SU-DHL-6 (cell line): ENCODE data around the gene TUBA4B.

ENCODE experiments used
- H2AFZ ChIP-seq: fragments of 200-600 bp; sonication (generic); 2 replicates; pipeline ENCODE4 v1.6.1; 2014; ENCODE audit warnings: low read depth, mild to moderate bottlenecking, moderate library complexity, mixed read lengths, antibody characterized with exemption, low read length; ENCODE audit not compliant: severe bottlenecking
- H3F3A ChIP-seq: fragments of 200-600 bp; shearing (Covaris generic); 2 replicates; pipeline ENCODE4 v1.6.0; 2016; ENCODE audit warnings: antibody characterized with exemption, mild to moderate bottlenecking; ENCODE audit not compliant: insufficient read depth
- H3K27ac ChIP-seq: fragments of 200-600 bp; sonication (generic); 2 replicates; pipeline ENCODE4 v1.5.1; 2016; ENCODE audit warnings: low read depth, mild to moderate bottlenecking, low read length, moderate library complexity, mixed read lengths
- H3K27me3 ChIP-seq: fragments of 200-600 bp; sonication (generic), shearing (Covaris generic); 2 replicates; pipeline ENCODE4 v1.6.0; 2014; ENCODE audit warnings: mild to moderate bottlenecking, low read length
- H3K36me3 ChIP-seq: fragments of 200-600 bp; sonication (generic); 2 replicates; pipeline ENCODE4 v1.6.1; 2014; ENCODE audit warnings: mild to moderate bottlenecking, low read length, mixed read lengths
- H3K4me2 ChIP-seq: fragments of 300-600, 200-600 bp; shearing (Covaris generic), sonication (generic); 2 replicates; pipeline ENCODE4 v1.6.0; 2014; ENCODE audit warnings: low read length, low read depth, mild to moderate bottlenecking; ENCODE audit not compliant: poor library complexity, severe bottlenecking
- H3K4me3 ChIP-seq: fragments of 200-600 bp; sonication (generic); 2 replicates; pipeline ENCODE4 v1.5.1; 2014; ENCODE audit warnings: antibody characterized with exemption, low read length, mild to moderate bottlenecking, mixed read lengths; ENCODE audit not compliant: insufficient read depth, poor library complexity, severe bottlenecking
- H3K79me2 ChIP-seq: fragments of 200-600 bp; sonication (generic); 2 replicates; pipeline ENCODE4 v1.6.1; 2014; ENCODE audit warnings: mild to moderate bottlenecking, low read length, moderate library complexity; ENCODE audit not compliant: insufficient read depth
- H3K9ac ChIP-seq: fragments of 200-600 bp; sonication (generic); 2 replicates; pipeline ENCODE4 v1.7.0; 2014; ENCODE audit warnings: mild to moderate bottlenecking, low read length
- H3K9me2 ChIP-seq: fragments of 200-600 bp; sonication (generic); replicated peaks from 2 replicates; pipeline ENCODE4 v1.6.1; 2014; ENCODE audit warnings: low read length; ENCODE audit not compliant: insufficient read depth
- H3K9me3 ChIP-seq: fragments of 200-600 bp; sonication (generic); 2 replicates; pipeline ENCODE4 v1.6.1; 2014; ENCODE audit warnings: low read length, mixed read lengths; ENCODE audit not compliant: insufficient read depth
- H4K20me1 ChIP-seq: fragments of 200-600 bp; sonication (generic); 2 replicates; pipeline ENCODE4 v1.6.1; 2014; ENCODE audit warnings: low read depth, mild to moderate bottlenecking, antibody characterized with exemption, low read length, moderate library complexity, mixed read lengths
- EZH2phosphoT487 ChIP-seq: fragments of 200-600 bp; sonication (generic), shearing (Covaris generic); conservative IDR thresholded peaks from 2 replicates; pipeline ENCODE4 v1.6.1; 2018; ENCODE audit warnings: mild to moderate bottlenecking, antibody characterized with exemption, low read length, moderate library complexity, mixed read lengths
- TF ChIP-seq, protein P1 (sequence below): fragments of 200-600 bp; sonication (generic); IDR thresholded peaks from one replicate; pipeline ENCODE4 v1.5.1; 2017; ENCODE audit warnings: antibody characterized with exemption, mild to moderate bottlenecking, low read length, moderate library complexity; ENCODE audit not compliant: insufficient read depth, poor library complexity, severe bottlenecking

TUBA4B gene

GRCh38 chr2:219243291-219243761 lies 9.7 kb upstream of the TUBA4B start:
- Histone ChIP-seq H2AFZ (no peak overlapping the region), H3K9me2 (no peaks in the 10 kb centered on the region)
- TF ChIP-seq, protein P1, sequence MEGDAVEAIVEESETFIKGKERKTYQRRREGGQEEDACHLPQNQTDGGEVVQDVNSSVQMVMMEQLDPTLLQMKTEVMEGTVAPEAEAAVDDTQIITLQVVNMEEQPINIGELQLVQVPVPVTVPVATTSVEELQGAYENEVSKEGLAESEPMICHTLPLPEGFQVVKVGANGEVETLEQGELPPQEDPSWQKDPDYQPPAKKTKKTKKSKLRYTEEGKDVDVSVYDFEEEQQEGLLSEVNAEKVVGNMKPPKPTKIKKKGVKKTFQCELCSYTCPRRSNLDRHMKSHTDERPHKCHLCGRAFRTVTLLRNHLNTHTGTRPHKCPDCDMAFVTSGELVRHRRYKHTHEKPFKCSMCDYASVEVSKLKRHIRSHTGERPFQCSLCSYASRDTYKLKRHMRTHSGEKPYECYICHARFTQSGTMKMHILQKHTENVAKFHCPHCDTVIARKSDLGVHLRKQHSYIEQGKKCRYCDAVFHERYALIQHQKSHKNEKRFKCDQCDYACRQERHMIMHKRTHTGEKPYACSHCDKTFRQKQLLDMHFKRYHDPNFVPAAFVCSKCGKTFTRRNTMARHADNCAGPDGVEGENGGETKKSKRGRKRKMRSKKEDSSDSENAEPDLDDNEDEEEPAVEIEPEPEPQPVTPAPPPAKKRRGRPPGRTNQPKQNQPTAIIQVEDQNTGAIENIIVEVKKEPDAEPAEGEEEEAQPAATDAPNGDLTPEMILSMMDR = no peak
- TF ChIP-seq EZH2phosphoT487 = no peak

GRCh38 chr2:219244789-219245147 lies 8.3 kb upstream of the TUBA4B start:
- no peaks in the 10 kb centered on the region for H4K20me1 ChIP-seq
- no peaks in the 10 kb centered on the region for H3K9me3 ChIP-seq
- H3F3A ChIP-seq = peaks cover 3% of the 10 kb centered on the region; the same call in 1 of the 2 replicates
- H3K27ac ChIP-seq = no peak overlapping the region
- H3K79me2 ChIP-seq = 0 out of 2 replicates have a peak, but pooled peaks cover under 1% of the 10 kb centered on the region
- H3K9me2 ChIP-seq = no peaks in the 10 kb centered on the region
- peak overlapping the region; percentile 79 for H3K4me3 ChIP-seq
- H3K27me3 ChIP-seq = no peaks in the 10 kb centered on the region
- H3K9ac ChIP-seq = peak overlapping the region; percentile 85
- TF ChIP-seq EZH2phosphoT487 = no peak
- TF ChIP-seq, protein P1 = no peak
- H3K36me3 ChIP-seq = no peaks in the 10 kb centered on the region
- H2AFZ ChIP-seq = peak overlapping the region; percentile 93
- peak overlapping the region; percentile 72 for H3K4me2 ChIP-seq

More at GRCh38 chr2:219243291-219243761, 9.7 kb upstream of the TUBA4B start:
- Histone ChIP-seq H3K27me3 (no peaks in the 10 kb centered on the region), H3F3A (peaks cover 3% of the 10 kb centered on the region; the same call in 1 of the 2 replicates), H3K4me2 (no peak overlapping the region), H3K9ac (no peak overlapping the region), H3K27ac (no peak overlapping the region), H4K20me1 (no peaks in the 10 kb centered on the region), H3K9me3 (no peaks in the 10 kb centered on the region), H3K4me3 (no peak overlapping the region), H3K36me3 (no peaks in the 10 kb centered on the region), H3K79me2 (no peaks in the 10 kb centered on the region)

- Histone ChIP-seq H3K9me3 (no peaks in the 10 kb centered on the region), H3K36me3 (no peaks in the 10 kb centered on the region), H3K4me2 (peak within 1 kb of the TSS; percentile 72), H3F3A (peaks cover 3% of the 10 kb centered on the region; the same call in 1 of the 2 replicates), H3K27me3 (no peaks in the 10 kb centered on the region), H3K4me3 (peak within 1 kb of the TSS; percentile 79), H3K79me2 (peaks cover 3% of the 10 kb centered on the region; the same call in 1 of the 2 replicates), H2AFZ (peak within 1 kb of the TSS; percentile 93), H3K9me2 (no peaks in the 10 kb centered on the region), H3K9ac (peak within 1 kb of the TSS; percentile 85), H3K27ac (peak within 1 kb of the TSS; percentile 38), H4K20me1 (no peaks in the 10 kb centered on the region)
- TF ChIP-seq, protein P1 = no peak
- TF ChIP-seq EZH2phosphoT487 = no peak
Observed at GRCh38 chr2:219245148-219245898, 7.7 kb upstream of the TUBA4B start, which contains the start of the genes GLB1L and STK16. Gene GLB1L (minus strand): TSS chr2:219245444. CDS start chr2:219243573, 1,871 bp downstream. Gene STK16 (plus strand): TSS chr2:219245479. CDS start chr2:219246000, 521 bp downstream.
